Measurements from ENCODE around the gene AP4S1.

Gene AP4S1

GRCh38 chr14:31006703-31007102 is 18.7 kb upstream of the AP4S1 start:
- DNase-seq (ENCODE audit: low read depth in 2 of 2) = no peak

- DNase-seq (ENCODE audit: low read depth in 2 of 2) = no peak
Measured at GRCh38 chr14:31009836-31010574, 15.4 kb upstream of the AP4S1 start.

- DNase-seq (ENCODE audit: low read depth in 2 of 2) = no peak
Measured at GRCh38 chr14:31010935-31011334, 14.5 kb upstream of the AP4S1 start.

- DNase-seq (ENCODE audit: low read depth in 2 of 2) = no peak
Measured at GRCh38 chr14:31013841-31014240, 11.6 kb upstream of the AP4S1 start.

GRCh38 chr14:31018057-31018645 is 7.3 kb upstream of the AP4S1 start:
- DNase-seq (ENCODE audit: low read depth in 2 of 2) = no peak

GRCh38 chr14:31020834-31021575 is 4.4 kb upstream of the AP4S1 start:
- no peak for DNase-seq (ENCODE audit: low read depth in 2 of 2)

GRCh38 chr14:31021576-31021949 is 3.9 kb upstream of the AP4S1 start:
- no peak for DNase-seq (ENCODE audit: low read depth in 2 of 2)

- DNase-seq (ENCODE audit: low read depth in 2 of 2) = no peak
Measured at GRCh38 chr14:31022386-31022785, 3.1 kb upstream of the AP4S1 start.

GRCh38 chr14:31024010-31024480 is 1.4 kb upstream of the AP4S1 start:
- DNase-seq (ENCODE audit: low read depth in 2 of 2) = no peak

- no peak for DNase-seq (ENCODE audit: low read depth in 2 of 2)
Measured at GRCh38 chr14:31024577-31025366, 677 bp upstream of the AP4S1 start.

GRCh38 chr14:31026077-31026449 is 614 bp downstream of the AP4S1 start, which contains the start of gene STRN3:
Gene STRN3 (minus strand): TSS chr14:31026379. CDS start chr14:31026185, 194 bp downstream.
- no peak for DNase-seq (ENCODE audit: low read depth in 2 of 2)

- DNase-seq (ENCODE audit: low read depth in 2 of 2) = peak; percentile 83 to 87
Measured at GRCh38 chr14:31026450-31027235, 1.2 kb downstream of the AP4S1 start.

- no peak for DNase-seq (ENCODE audit: low read depth in 2 of 2)
Measured at GRCh38 chr14:31027847-31028246, 2.4 kb downstream of the AP4S1 start.

- no peak for DNase-seq (ENCODE audit: low read depth in 2 of 2)
Measured at GRCh38 chr14:31029016-31029970, 3.8 kb downstream of the AP4S1 start.

GRCh38 chr14:31030469-31030868 is 5.0 kb downstream of the AP4S1 start:
- no peak for DNase-seq (ENCODE audit: low read depth in 2 of 2)

GRCh38 chr14:31036552-31036951 is 11.1 kb downstream of the AP4S1 start:
- no peak for DNase-seq (ENCODE audit: low read depth in 2 of 2)

- DNase-seq (ENCODE audit: low read depth in 2 of 2) = no peak
Measured at GRCh38 chr14:31037709-31038221, 12.3 kb downstream of the AP4S1 start.

GRCh38 chr14:31038521-31039166 is 13.2 kb downstream of the AP4S1 start:
- DNase-seq (ENCODE audit: low read depth in 2 of 2) = no peak

- no peak for DNase-seq (ENCODE audit: low read depth in 2 of 2)
Measured at GRCh38 chr14:31042300-31042699, 16.9 kb downstream of the AP4S1 start.
